HG03442 (cell line): ENCODE measurements around the gene SLC4A7.
A peak's percentile ranks its signal among the peaks of the same experiment; 100 is the strongest.
"Not testable (repeated sequence)": the region's sequence is repeated elsewhere in the genome, so short reads cannot be mapped to it uniquely, and the experiment has no call there.

Experiments
- ATAC-seq: cut with Tn5 transposase; IDR thresholded peaks from one replicate; pipeline ENCODE4 v1.9.1; 2021; ENCODE audit warnings: mild to moderate bottlenecking, moderate library complexity; ENCODE audit not compliant: unreplicated experiment

The SLC4A7 gene

DNA sequence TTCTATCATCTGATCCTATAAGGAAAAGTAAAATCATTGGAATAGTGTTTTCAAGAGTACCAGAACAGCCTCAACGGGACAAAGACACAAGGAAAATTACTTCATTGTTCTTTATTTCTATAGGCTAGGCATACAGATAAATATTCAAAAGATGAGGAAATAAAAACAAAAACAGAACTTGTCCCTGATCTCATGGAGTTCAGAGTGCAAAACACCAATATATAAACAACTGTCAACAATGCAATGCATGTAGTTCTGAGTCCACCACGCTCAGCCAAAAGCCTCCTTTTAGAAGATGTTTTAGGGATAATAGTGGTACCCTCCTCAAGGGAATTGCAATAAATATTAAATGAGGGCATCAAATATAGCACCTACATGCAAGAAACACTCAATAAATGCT lies 4.6 kb upstream of the SLC4A7 start:
- ATAC-seq, result no peak

DNA sequence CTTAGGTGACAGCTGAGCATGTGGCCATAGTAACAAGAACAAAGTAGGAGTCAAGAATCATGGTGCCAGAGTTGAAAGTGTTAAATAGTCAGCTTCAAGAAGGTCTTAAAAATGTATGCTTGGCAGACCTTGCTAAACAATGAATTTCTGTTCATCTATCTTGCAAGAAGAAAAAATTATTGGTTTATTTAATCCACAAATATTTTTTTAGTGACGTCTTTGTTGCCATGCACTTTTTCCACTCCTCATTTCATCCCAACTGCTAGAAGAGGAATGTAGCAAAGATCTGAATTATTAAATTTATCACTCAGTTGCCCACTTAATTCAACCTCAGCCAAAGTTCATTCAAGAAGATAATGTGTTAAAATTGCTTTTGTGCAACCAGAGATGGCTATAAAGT lies 3.2 kb upstream of the SLC4A7 start:
- no peak for ATAC-seq

DNA sequence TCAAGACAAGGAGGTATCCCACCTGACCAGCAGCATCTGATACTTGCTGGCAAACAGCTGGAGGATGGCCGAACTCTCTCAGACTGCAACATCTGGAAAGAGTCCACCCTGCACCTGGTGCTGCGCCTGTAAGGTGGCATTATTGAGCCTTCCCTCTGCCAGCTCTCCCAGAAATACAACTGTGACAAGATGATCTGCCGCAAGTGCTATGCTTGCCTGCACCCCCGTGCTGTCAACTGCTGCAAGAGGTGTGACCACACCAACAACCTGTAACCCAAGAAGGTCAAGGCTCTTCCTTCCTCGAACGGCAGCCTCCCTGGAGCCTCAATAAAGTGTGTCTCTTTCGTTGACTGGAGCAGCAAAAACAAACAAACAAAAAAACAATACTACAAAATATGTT lies 2.2 kb upstream of the SLC4A7 start:
- no peak for ATAC-seq

DNA sequence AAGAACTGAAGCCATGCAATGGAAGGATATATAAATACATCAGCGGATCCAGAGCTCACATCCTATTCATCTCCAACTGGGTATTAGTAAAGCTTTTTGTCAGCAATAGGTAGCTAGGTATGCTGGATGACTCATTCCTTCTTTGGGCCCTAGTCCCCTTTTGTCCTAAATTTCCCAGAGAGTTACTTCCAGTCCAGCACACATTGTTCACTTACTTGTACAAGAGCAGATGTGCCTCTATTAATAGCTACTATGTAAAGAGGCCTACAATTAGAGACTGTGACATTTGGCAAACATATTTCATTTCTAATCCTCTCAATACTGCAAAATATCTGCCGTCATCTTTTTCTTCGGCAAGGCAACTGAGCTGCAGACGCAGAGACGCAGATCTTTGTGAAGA lies 1.7 kb upstream of the SLC4A7 start:
- no peak for ATAC-seq

DNA sequence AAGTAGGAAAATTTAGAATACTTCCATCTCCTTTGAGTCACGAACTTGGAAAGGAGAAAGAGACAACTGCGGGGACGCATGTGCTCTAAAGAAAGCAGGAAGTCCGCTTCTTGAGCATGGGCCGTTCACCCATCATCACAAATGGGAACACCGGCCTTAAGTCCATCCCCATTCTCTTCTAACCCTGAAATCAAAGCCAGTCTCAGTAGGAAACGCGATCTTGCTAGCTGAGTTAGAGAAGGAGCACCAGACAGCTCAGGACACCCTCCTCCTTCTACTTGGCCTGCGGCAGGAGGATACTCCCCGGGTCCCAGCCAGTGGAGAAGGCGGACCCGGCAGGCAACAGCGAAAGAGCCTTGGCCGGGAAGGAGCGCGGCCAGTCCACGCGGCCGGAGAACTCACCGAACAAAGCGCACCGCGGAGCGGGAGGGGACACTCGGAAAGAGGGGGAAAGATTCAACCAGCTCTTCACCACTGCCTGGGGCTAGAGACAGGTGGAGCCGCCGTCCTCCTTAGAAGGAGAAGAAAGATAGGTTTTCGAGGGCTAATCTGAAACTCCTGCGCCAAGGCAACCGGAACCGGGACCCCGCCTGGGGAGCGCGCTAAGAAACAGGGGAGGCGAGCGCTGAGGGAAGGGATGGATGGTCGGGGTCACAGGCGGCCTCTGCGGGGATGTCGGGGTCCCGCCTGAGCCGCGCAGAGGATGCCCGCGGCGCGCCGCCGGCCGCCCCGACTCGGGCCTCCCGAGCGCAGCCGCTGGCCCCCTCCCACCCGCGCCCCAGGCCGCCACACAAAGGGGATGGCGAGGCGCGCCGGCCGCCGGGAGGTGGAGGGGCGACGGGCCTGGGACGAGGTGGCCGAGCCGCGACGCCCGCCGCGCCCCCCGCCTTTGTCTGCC lies 818 bp downstream of the SLC4A7 start:
- peak; percentile 16 for ATAC-seq

DNA sequence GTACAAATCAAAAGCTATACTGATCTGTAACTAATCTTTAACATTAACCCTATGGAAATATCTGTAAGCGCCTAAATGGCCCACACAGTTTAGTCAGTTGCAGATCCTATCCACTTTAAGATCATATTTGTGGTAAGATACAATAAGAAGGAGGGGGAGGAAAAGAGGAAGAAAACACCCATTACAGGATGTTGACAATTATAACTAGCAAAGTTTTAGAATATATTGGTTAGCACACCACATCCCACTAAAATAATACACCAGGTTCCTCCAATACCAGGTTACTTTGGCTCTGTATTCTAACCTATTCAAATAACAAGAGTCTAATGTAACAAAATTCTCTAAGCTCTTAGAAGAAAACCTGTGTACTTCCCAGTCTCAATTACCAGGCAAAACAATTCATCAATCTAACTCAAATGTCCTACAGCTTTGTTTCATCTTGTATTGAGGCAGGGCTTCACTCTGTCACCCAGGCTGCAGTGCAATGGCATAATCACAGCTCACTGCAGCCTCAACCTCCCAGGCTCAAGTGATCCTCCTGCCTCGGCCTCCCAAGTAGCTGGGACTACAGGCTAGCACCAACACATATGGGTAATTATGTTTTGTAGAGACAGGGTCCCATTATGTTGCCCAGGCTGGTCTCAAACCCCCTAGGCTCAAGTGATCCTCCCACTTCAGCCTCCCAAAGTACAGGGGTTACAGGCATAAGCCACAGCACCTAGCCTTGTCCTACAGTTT lies 4.2 kb downstream of the SLC4A7 start:
- no peak for ATAC-seq

DNA sequence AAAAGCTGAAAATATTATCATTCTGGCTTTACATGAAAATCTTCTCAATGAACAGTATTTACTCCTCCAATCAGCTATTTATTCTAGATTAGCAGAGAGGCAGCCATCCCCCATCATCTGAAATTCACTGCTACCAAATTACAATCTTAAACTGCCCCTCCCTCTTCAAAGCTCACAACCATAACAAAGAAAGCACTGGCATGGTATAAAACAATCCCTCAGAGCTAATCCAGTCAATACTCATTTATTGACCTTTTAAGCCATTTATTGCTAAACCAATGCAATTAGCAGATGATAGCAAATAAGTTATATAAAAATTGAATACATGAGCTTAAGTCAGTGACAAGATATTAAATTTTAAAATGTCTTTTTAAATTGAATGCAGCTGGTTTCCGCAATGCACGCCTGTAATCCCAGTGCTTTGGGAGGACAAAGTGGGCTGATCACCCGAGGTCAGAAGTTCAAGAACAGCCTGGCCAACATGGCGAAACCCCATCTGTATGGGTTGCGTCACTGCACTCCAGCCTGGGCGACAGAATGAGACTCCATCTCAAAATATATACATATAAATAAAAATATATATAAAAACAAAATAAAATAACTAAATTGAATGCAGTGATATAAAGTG lies 12.1 kb downstream of the SLC4A7 start:
- ATAC-seq, result no peak

DNA sequence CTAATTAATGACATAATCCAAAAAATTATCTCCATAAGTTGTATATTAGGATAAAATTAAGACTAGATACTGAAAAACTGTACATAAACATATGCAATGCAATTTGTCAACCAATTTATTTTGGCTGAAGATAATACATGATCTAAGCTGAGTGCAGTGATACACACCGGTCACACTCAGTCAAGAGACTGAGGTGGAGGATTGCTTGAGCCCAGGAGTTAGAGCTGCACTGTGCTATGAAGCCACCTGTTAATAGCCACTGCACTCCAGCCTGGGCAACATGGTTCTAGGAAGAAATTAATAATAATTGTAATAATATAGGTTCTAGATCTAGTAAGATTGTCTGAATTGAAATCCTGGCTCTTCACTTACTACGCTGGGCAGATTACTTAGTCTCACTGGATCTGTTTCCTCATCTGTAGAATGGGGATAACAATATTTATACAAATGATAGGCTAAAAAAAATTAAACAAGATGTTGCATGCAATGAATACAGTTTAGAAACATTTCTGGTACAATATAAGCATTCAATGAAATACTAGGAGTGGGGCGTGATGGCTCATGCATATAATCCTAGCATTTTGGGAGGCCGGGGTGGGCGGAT lies 15.8 kb downstream of the SLC4A7 start:
- ATAC-seq, result no peak

DNA sequence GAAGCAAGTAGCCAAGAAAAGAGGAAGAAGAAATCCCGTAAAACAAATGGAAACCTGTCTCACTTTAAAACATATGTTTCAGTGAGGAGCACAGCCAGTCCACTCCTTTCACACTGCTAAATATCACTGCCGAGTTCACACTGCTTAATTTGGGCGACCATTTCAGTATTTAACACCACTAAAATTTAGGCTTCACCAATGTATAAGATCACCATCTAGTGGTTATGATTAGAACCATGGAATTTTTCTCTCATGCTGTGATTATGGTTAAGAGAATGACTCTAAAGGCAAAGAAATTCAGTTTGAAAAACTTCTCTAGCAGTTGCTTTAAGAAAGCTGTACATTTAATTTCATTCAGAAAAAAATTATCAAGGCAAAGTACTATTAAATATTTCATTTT lies 16.6 kb downstream of the SLC4A7 start:
- peak; percentile 83 for ATAC-seq

DNA sequence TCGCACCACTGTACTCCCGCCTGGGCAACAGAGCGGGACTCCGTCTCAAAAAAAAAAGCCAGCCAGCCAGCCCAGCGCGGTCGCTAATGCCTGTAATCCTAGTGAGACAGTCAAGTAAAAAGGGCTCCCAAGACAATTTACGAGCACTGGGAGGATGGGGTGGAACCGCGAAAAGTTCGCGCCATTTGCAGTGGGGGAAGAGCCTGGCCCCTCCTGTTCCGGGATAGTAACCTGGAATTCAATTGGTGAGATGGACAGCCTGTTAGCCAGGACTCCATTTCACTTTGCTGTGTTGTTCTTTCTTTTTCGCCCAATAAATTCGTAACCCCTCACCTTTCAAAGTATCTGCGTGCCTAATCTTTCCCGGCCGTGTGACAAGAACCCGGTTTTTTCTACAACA lies 19.5 kb downstream of the SLC4A7 start:
- no peak for ATAC-seq

DNA sequence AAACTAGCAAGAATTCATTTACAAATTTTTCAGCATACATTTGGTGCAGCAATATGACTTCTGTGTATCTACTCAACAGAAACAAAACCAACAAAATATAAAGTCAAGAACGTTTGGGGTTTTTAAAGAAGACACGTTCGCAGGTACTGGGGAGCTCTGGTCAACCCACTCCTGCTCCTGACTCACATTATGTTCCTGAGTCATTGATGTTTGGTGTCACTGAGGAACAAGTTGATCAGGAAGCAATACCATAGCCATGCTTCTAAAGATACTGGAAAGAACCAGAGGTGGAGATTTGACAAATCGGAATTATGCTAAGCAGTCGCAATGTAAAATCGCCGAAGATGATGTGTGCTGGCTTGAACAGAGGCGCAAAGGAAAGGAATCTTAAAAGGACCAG lies 22.0 kb downstream of the SLC4A7 start:
- ATAC-seq, result no peak

DNA sequence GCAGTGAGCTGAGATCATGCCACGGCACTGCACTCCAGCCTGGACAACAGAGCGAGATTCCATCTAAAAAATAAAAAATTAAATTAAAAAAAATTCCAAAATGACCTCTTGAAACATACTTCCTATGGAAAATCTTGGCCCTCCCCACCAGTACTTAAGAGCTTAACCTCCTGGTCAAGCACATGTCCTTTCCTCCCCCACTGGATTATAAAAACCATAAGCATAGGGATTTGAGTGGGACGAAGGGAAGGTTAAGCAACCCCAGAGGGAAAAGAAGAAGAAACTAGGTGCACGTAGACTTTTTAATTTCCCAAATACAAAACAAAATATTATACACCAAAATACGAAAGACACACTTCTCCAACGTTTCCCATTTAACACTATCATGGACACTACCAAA lies 25.3 kb downstream of the SLC4A7 start:
- no peak for ATAC-seq

DNA sequence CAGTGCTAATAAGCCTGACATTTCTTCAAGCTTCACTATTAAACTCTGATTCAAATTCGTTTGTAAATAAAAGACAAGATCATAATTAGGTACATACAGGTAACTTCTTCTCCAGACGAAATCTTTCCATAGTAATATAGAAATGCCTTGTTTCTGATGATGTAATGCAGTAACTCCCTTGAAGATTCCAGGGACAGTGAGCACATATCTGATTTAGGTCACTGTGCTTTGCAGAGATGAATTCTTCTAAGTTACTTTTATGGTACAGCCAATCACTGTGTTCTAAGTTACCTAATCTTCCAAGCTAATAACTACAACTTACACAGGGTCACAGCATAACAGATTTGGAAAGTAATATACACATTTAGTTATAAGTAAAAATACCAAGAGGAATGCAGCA lies 27.6 kb downstream of the SLC4A7 start:
- no peak for ATAC-seq

DNA sequence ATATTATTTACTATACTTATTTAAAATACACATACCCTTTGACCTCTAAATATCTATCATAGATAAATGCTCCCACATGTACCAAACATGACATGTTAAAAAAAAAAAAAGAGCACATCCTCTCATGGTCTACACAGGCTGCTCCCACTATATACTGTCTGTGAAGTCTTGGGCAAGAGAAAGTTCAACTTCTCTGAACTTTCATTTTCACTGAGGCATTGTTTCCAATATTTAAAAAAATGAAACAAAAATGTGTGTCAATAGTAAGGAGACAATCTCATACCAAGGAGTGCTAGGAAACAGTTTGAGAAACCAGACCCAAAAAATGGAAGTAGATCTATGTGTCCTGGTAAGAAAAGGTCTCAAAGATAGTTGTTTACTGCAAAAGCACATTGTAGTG lies 29.3 kb downstream of the SLC4A7 start:
- ATAC-seq, result peak; percentile 72

DNA sequence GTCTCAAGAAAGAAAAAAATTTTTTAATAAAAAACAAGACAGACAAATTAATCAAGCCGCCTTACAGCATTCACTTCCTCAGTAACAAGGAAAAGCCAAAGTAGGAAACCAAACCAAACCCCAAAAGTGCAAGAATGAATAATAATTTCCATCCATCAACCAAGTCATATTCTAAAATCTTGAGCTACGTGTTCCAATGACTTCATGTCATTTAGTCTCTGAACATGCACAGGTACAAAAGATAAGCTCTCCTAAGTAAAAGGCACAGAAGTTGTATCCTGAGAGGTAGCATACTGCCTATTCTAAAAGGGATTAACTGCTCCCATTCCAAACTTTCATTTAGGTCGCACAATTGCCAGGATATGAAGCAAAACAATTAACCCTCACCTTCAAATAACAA lies 29.7 kb downstream of the SLC4A7 start:
- ATAC-seq, result no peak

DNA sequence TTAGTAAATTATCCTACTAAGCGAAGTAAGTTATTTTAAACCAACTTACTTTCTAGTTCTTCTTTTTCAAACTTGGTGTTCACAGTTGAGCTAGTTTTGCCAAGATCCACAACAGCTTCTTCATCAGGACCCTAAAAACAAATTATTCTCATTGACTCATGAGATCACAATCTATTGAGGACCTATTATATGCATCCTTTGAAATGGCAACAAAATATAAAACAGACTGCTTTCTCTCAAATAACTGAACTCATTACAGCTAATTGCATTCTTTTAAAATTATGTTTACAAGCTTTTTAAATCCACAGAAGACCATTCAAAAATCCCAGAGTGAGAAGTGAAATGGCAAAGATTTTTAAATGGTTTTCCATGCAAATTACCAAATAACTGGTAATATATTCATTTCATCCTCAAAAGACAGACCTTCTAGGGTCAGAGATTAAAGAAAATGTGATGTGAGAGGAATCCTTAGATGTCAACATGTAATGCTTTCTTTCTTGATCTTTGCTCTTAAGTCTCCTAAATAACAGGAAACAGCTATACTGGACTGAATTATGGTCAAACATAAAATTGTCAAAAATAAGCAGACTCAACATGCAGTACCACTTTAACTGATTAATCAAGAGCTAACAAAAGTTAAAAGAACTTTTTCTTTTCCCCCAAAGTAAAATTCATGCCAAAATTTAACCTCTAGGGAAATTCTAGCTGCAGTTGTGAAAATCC lies 31.7 kb downstream of the SLC4A7 start:
- ATAC-seq, result no peak

DNA sequence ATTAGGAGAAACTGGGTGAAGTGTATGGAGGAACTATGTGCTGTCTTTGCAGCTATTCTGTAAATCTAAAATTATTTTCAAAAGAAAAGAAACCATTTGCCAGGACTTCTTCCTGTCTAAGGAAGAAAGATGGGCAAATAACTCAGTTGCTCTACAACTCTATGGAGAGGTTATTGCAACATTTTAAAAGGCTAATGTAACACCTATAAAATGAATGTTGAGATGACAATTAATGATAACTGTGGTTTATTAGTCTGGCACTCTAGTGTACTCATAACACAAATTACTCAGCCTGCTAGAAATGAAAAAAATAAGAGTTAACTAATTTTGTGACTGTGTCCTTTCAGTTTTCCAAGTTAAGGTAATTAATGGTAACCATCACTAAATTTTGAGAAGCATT lies 32.3 kb downstream of the SLC4A7 start:
- ATAC-seq, result no peak

DNA sequence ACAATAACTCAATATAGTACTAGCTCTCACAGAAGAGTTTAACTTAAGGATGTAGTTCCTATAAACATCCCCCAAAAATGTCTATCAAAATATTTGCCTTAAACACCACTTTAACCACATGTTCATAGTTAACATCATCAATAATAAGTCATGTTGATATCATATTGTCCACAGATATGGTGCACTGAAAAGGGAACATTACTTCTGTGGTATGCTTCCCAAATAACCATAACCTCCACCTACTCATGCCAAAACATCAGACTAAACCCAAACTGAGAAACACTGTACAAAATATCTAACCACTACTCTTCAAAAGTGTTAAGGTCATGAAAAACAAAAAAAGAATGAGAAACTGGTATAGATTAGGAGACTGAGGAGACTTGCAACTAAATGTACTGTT lies 32.9 kb downstream of the SLC4A7 start:
- no peak for ATAC-seq

DNA sequence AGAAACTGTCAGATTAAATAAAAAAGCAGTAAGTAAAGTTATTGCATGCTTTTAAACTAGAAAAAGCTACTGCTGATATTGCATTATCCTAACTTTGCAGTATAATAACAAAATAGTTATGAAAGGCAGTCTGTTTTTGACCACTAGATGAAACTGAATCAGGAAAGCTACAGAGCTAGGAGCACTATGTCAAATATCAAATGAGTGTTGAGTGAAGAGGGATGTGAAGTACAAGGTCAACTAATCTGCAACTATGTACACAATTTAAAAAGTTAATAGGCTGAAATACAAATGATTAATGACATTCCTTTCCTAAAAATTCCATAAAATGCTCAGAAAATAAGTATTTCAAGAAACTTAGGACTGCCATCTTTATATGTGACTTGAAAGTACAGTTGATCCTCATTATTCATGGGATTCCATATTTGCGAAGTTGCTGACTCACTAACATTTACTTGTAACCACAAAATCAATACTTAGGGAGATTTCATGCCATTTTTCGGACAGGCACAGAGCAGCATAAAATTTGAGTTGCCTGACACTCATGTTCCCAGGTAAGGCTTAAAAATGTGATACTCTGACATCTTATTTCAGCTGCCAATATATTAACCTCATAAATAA lies 34.5 kb downstream of the SLC4A7 start:
- ATAC-seq, result no peak

DNA sequence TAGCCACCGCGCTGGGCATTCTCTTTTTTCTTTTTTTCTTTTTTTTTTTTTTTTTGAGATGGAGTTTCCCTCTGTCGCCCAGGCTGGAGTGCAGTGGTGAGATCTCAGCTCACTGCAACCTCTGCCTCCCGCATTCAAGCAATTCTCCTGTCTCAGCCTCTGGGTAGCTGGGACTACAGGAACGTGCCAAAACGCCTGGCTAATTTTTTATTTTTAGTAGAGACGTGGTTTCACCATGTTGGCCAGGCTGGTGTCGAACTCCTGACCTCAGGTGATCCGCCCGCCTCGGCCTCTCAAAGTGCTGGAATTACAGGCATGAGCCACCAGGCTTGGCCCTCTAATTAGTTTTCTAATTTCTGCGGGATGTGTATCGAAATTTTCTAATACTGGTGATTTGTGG lies 41.2 kb downstream of the SLC4A7 start:
- ATAC-seq, result not testable (repeated sequence)
